AG08396 (cell line): ENCODE data around the gene PDE3B.
"Not testable (repeated sequence)": the region's sequence is repeated elsewhere in the genome, so short reads cannot be mapped to it uniquely, and the experiment has no call there.

Experiments used
- DNase-seq: peaks from one replicate; pipeline ENCODE4 v3.0.0; 2012; ENCODE audit warnings: low spot score, mixed read lengths

Gene PDE3B

GRCh38 chr11:14678350-14678749 is 34.7 kb downstream of the PDE3B start:
- DNase-seq = no peak

GRCh38 chr11:14679662-14680061 is 36.1 kb downstream of the PDE3B start:
- no peak for DNase-seq

- DNase-seq = not testable (repeated sequence)
Measured at GRCh38 chr11:14684234-14684915, 40.8 kb downstream of the PDE3B start.

- no peak for DNase-seq
Measured at GRCh38 chr11:14687456-14687855, 43.9 kb downstream of the PDE3B start.

- no peak for DNase-seq
Measured at GRCh38 chr11:14687943-14688627, 44.5 kb downstream of the PDE3B start.

- not testable (repeated sequence) for DNase-seq
Measured at GRCh38 chr11:14695656-14696055, 52.1 kb downstream of the PDE3B start.

- no peak for DNase-seq
Measured at GRCh38 chr11:14698771-14699170, 55.2 kb downstream of the PDE3B start.

- no peak for DNase-seq
Measured at GRCh38 chr11:14700593-14700992, 57.0 kb downstream of the PDE3B start.

- no peak for DNase-seq
Measured at GRCh38 chr11:14702760-14703159, 59.2 kb downstream of the PDE3B start.

GRCh38 chr11:14703731-14704130 is 60.1 kb downstream of the PDE3B start:
- no peak for DNase-seq

GRCh38 chr11:14705067-14705466 is 61.5 kb downstream of the PDE3B start:
- DNase-seq = no peak

GRCh38 chr11:14713496-14714244 is 70.1 kb downstream of the PDE3B start:
- DNase-seq = no peak

- not testable (repeated sequence) for DNase-seq
Measured at GRCh38 chr11:14715669-14716068, 72.1 kb downstream of the PDE3B start.

- DNase-seq = peak; percentile 12
Measured at GRCh38 chr11:14722496-14722895, 78.9 kb downstream of the PDE3B start.

GRCh38 chr11:14725150-14725549 is 81.5 kb downstream of the PDE3B start:
- no peak for DNase-seq

GRCh38 chr11:14727215-14727614 is 83.6 kb downstream of the PDE3B start:
- no peak for DNase-seq

GRCh38 chr11:14727746-14728145 is 84.1 kb downstream of the PDE3B start:
- DNase-seq = no peak

- DNase-seq = not testable (repeated sequence)
Measured at GRCh38 chr11:14740539-14740938, 96.9 kb downstream of the PDE3B start.

- no peak for DNase-seq
Measured at GRCh38 chr11:14741195-14741594, 97.6 kb downstream of the PDE3B start.

- DNase-seq = no peak
Measured at GRCh38 chr11:14742849-14743559, 99.4 kb downstream of the PDE3B start.

- not testable (repeated sequence) for DNase-seq
Measured at GRCh38 chr11:14743667-14744066, 100.1 kb downstream of the PDE3B start.

GRCh38 chr11:14746857-14747395 is 103.3 kb downstream of the PDE3B start:
- DNase-seq = no peak
